Measurements from ENCODE around the gene PPP1R1B.

Gene PPP1R1B

DNA sequence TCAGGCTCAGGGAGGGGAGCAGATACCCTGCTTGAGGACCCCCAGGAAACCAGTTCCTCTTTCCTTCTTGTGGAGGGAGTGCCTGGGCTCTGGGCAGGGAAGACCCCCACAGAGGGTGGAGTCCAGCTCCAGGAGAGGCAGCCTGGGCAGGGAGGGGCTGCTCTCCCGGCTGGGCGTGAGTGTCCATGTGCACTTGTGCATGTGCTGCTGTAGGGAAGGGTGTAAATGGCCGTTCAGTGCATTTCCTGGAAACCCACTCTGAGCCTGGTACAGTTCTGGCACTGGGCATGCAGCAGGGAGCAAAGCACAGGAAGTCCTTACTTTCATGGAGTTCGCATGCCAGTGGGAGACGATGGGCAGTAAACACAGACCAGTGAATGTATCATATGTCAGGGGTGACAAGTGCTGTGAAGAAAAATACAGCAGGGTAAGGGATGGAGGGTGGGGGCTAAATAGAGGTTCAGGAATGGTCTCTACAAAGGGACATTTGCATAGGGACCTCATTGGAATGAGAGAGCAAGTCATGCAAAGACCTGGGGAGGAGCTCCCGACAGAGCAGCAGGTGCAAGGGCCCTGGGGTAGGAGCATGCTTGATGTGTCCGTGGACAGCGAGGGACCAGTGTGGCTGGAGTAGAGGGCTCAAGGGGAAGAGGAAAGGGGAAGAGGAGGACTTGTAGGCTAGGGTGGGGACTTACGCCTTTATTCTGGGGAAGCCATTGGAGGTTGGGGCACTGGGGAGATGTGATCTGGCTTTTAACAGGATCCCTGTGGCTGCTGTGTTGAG, 15.7 kb downstream of the PPP1R1B start:
- no peak overlapping the region for H3K4me3 ChIP-seq
- H3K27ac ChIP-seq = no peak overlapping the region

DNA sequence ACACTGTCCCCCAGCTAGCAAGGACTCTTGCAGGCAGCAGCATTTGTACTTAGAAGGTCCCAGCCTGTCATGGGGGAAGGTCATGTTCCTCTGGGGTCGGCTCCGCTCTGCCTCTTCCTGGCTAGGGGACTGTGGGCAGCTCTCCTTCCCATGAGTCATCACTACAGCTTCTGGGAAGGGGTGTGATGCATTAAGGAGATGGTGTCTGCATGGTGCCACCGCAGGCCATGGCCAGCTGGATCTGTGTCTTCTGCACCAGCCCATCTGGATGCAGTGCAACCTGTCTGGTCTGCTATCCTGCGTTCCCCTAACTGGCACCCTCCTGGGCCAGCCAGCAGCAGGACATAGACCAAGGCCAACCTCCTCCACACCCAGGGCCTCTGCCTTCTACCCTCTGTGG, 16.5 kb downstream of the PPP1R1B start:
- Histone ChIP-seq H3K4me3 (no peak overlapping the region), H3K27ac (no peak overlapping the region)

DNA sequence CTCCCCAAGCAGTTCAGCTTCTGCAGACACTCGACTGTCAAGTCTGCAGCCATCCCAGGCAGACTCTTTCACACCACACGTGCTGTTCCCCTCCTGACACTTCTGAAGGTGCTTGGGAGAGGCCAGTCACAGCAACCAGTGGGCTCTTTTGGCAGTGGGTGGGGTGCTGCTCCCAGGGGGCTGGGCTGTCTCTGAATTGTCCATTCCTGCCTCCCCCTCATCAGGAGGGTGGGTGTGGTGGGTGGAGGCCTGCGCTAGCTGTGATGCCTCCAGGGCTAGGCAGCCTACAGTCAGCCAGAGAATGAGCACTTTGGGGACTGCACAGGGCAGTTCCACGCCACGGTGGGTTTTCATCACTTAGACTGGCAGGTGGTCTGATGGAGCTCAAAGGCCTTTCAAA, 20.5 kb downstream of the PPP1R1B start:
- Histone ChIP-seq H3K27ac (no peak overlapping the region), H3K4me3 (no peak overlapping the region)

DNA sequence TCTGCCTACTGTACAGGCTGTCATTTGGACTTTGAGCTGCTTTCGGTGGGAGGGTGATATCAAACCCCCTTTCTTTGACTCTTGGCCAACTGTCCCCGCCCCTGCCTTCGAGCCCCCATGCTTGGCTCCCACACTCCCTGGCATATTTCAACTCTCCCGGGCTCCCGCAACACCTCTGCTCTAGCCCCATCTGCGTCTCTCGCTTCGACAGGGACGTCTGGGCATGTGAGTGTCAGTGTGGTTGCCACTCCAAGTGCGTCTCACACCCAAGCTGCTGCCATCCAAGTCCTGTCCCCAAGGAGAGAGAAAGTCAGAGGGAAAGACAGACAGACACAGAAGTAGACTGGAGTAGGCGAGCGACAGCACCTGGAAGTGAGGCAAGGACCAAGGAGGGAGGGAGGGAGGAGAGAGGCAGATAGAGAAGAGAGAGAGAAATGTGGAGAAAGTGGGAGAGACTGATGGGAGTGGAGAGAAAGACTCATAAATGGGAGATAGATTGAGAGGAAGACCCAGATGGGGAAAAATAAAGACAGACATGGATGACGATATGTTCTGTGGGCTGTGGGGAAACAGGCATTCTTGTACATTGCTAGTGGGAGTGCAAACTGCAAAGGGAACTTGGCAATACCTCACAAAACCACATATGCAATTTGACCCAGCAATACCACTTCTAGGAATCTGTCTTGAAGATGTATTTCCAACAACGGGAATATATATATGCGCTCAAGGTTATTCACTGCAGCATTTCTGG, 22.0 kb downstream of the PPP1R1B start:
- peak overlapping the region in 1 of 21 experiments; percentile 13 for H3K27ac ChIP-seq
- H3K4me3 ChIP-seq = no peak overlapping the region

DNA sequence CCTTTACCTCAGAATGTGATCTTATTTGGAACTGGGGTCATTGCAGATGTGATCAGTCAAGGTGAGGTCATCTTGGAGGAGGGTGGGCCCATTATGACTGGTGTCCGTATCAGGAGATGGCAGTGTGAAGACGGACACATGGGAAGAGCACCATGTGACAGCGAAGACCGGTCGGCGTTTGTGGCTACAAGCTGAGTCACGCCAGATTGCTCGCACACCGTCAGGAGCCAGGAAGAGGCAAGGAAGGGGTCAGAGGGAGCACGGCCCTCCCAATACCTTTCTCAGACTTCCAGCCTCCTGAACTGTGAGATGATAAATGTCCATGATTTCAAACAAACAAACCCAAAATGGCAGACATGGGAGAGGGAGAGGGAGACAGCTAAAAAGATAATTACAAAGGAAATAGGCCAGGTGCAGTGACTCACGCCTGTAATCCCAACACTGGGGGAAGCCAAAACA, 23.4 kb downstream of the PPP1R1B start:
- no peak overlapping the region for H3K27ac ChIP-seq

DNA sequence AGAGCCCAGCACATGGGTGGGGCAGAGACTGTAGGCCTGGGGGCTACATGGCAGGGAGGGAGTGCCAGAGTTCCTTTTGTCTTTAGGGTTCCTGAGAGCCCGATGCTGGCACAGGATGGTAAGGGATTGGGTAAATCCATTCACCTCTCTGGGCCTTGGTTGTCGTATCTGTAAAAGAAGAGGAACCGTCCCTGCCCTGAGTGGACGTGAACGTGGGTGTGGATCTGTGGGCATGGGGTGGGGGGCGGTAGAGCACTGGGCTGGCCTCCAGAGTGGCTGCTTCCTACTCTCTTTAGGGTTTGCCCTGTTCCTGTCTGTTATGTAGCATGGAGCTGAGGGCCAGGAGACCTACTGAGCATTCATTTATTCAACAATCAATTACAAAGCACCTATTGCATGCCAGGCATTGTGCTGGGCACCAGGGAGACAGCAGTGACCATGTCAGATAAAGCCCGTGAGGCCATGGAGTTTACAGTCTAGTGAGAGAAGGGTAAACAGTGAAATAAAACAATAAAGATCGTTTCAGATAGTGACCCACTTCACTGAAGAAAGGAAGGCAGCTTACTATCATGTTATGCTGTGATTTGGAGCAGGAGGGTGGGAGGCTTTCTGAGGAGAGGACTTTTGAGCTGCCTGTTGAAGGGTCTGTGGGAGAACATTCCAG, 25.3 kb downstream of the PPP1R1B start:
- no peak overlapping the region for H3K4me3 ChIP-seq
- H3K27ac ChIP-seq = peak overlapping the region in 4 of 21 experiments; percentile 3 to 34 (median 10)

More for the DNA sequence above, 23.4 kb downstream of the PPP1R1B start:
- no peak overlapping the region for H3K4me3 ChIP-seq

DNA sequence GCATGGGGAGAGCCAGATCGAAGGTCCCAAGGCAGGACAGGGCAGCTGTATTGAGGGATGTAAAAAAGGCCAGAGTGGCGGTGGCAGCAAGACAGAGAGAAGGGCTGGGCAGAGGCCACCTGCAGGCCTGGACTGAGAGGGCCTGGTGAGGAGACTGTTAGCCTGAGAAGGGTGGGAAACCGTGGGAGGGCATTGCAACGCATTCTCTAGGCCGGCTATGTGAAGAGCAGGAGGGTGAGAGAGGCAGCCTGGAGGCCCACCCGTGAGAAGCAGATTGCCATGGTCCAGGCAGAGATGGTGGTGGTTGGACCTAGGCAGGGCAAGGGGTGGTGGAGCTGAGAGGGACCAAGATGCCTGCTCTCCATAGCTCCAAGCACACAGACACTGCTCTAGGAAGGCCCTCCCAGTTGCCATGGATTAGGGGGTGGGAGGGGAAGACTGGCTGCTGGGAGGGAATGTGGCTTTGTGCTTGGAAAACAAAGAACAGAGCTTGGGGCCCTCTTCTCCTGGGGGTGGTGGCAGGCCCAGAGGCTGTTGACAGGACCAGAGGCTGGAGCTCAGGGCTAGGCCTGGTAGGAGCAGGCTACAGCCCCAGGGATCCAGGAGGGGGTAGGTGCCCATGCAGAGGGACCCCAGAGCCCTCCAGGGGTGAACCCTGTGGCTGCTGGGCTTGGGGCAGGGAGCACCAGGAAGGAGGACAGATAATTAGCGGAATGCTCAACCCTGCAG, 26.0 kb downstream of the PPP1R1B start:
- Histone ChIP-seq H3K4me3 (no peak overlapping the region), H3K27ac (peak overlapping the region in 2 of 21 experiments; percentile 8 to 12)

DNA sequence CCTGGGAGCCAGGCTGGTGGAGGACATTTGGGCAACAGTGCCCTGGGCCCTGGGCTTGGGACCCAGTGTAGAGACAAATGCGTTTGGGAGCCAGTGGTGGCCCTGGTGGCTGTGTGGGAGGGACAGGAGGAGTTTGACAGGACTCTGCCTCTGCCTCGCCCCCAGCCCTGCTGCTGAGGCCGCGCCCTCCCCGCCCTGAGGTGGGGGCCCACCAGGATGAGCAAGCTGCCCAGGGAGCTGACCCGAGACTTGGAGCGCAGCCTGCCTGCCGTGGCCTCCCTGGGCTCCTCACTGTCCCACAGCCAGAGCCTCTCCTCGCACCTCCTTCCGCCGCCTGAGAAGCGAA, 26.5 kb downstream of the PPP1R1B start:
- Histone ChIP-seq H3K27ac (peak overlapping the region in 1 of 21 experiments; percentile 12), H3K4me3 (no peak overlapping the region)

DNA sequence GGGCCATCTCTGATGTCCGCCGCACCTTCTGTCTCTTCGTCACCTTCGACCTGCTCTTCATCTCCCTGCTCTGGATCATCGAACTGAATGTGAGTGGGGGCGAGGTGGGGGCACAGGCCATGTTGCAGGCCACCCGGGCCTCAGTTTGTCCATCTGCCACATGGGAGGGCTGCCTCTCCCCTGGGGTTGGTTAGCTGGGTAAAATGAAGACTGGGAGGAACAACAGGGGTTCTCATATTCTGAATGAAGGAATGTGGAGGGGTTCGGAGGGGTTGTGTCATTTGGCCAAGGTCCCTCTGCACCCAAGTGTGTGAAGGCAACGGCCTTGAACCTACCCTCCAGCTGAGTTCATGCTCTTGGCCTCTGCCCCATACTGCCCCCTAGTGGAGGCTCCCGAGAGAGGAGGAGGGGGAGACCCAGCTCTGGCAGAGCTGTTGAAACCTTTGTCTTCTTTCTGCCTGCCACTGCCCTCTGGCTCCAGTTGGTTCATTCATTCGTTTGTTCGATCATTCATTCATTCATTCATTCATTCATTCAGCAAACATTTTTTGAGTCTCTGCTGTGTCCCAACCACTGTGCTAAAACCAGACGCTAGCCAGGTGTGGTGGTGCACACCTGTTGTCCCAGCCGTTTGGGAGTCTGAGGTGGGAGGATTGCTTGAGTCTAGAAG, 27.0 kb downstream of the PPP1R1B start:
- H3K4me3 ChIP-seq = no peak overlapping the region
- no peak overlapping the region for H3K27ac ChIP-seq

DNA sequence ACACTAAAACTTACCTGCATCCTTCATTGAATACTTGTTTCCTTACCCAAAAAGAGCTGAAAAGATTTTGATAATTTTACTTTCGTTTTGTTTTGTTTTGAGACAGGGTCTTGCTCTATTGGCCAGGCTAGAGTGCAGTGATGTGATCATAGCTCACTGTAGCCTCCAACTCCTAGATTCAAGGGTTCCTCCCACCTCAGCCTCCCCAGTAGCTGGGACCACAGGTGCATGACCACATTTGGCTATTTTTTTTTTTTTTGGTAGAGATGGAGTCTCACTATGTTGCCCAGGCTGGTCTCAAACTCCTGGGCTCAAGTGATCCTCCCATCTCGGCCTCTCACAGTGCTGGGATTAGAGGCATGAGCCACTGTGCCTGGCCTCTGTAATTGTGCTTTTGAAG, 28.4 kb downstream of the PPP1R1B start:
- Histone ChIP-seq H3K27ac (no peak overlapping the region), H3K4me3 (no peak overlapping the region)

DNA sequence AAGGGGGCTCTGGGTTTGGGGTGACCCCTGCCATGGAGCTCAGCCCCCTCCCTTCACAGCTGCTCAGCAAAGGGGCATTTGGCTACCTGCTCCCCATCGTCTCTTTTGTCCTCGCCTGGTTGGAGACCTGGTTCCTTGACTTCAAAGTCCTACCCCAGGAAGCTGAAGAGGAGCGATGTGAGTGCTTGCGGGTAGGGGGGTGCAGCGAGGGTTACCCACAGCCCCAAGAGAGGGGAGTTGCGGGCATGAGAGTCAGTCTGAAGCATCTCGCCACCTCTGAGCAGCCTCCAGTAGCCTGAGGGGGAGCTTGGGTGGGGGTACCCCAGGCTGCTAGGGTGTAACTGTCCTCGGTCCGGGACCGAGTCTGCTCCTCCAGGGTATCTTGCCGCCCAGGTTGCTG, 31.6 kb downstream of the PPP1R1B start:
- H3K27ac ChIP-seq = peak overlapping the region in 4 of 21 experiments; percentile 53 to 91 (median 76)
- no peak overlapping the region for H3K4me3 ChIP-seq

DNA sequence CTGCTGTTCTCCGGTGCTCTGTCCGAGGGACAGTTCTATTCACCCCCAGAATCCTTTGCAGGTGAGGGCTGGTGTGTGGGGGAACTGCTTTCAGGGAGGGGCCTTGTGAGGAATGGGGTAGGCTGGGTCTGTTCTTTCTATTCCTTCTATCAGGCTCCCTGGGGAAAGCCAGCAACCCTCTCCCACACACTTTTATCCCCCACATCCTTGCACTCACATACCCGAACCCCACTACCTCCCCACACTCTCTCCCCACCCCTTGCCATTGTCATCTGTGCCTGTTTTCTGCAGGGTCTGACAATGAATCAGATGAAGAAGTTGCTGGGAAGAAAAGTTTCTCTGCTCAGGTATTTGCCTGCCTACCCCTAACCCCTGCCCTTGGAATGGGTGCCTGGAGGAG, 32.0 kb downstream of the PPP1R1B start:
- no peak overlapping the region for H3K4me3 ChIP-seq
- peak overlapping the region in 11 of 21 experiments; percentile 9 to 91 (median 51) for H3K27ac ChIP-seq

DNA sequence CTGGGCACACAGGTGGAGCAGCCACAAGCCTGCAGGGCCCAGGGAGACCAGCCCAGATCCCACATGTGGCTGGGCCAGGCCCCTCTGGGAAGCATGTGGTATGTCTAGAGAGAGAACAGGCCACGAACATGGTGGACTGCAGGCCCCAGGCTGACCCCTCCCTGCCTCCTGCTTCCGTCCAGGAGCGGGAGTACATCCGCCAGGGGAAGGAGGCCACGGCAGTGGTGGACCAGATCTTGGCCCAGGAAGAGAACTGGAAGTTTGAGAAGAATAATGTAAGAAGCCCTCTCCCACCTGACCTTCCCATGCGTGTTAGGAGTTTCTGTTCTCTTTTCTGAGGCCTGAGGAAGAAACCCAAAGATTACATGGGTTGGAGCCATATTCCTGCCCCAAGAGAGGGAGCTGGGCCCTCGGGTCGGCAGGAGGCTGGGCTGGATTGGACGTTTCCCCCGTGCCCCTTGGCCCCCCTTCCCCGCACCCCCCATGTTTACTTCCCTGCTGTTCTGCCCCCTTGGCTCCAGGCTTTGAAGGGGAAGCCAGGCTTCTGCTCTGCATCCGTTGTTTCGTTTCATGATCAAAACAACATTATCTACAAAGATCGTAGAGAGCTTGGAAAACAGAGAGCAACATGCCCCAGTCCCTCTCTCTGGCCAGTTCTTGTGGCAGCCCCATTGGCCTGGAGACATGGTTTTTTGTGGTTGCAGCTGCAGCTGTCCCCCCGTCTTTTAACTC, 32.7 kb downstream of the PPP1R1B start:
- H3K4me3 ChIP-seq = no peak overlapping the region
- H3K27ac ChIP-seq = peak overlapping the region in 13 of 21 experiments; percentile 9 to 91 (median 51)

DNA sequence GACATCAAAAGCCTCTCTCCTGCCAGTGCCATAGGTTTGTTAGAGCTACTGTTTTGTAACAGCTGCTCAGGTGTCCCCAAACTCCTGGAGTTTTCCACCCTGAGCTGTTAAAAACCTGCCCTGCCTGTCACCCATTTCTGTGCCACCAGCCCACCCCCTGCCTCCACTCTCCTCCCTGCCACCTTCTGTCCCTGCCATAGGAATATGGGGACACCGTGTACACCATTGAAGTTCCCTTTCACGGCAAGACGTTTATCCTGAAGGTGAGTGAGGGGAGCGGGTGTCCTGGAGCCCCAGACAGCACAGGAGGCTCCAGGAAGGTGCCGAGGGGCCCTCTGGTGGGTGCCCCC, 33.2 kb downstream of the PPP1R1B start:
- no peak overlapping the region for H3K4me3 ChIP-seq
- H3K27ac ChIP-seq = peak overlapping the region in 11 of 21 experiments; percentile 19 to 91 (median 51)

DNA sequence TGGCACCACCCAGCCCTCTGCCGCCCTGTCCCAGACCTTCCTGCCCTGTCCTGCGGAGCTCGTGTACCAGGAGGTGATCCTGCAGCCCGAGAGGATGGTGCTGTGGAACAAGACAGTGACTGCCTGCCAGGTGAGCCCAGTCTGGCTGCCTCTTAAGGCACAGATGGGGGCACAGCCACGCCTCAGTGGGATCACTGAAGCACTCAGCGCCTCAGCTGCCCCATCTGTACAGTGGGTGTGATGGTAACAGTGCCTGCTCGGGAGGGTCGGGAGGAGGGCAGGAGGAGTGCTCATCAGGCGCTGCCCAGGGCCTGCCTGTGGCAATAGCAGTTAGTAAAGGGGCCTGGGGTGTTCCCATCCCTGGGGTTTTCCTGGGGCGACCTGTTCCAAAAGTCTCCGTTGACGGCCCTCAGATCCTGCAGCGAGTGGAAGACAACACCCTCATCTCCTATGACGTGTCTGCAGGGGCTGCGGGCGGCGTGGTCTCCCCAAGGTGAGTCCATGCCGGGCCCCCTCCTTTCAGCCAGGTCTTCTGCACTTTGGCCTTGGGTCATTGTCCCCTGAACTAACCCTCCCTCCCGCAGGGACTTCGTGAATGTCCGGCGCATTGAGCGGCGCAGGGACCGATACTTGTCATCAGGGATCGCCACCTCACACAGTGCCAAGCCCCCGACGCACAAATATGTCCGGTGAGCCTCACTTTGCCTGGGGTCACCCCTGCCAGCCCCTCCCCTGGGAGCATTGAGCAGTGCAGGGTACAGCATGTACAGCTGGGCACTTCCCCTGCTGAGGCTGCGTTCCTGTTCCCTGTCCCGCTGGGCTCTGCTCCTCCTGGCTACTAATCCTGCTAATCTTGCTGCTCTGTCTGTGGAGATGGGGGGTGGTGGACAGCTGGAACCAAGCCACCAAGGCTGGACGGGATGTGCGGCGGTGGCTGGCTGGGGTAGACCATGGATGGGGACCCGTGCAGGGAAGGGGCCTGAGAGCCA, 33.9 kb downstream of the PPP1R1B start:
- Histone ChIP-seq H3K4me3 (no peak overlapping the region), H3K27ac (peak overlapping the region in 10 of 21 experiments; percentile 19 to 91 (median 52))

DNA sequence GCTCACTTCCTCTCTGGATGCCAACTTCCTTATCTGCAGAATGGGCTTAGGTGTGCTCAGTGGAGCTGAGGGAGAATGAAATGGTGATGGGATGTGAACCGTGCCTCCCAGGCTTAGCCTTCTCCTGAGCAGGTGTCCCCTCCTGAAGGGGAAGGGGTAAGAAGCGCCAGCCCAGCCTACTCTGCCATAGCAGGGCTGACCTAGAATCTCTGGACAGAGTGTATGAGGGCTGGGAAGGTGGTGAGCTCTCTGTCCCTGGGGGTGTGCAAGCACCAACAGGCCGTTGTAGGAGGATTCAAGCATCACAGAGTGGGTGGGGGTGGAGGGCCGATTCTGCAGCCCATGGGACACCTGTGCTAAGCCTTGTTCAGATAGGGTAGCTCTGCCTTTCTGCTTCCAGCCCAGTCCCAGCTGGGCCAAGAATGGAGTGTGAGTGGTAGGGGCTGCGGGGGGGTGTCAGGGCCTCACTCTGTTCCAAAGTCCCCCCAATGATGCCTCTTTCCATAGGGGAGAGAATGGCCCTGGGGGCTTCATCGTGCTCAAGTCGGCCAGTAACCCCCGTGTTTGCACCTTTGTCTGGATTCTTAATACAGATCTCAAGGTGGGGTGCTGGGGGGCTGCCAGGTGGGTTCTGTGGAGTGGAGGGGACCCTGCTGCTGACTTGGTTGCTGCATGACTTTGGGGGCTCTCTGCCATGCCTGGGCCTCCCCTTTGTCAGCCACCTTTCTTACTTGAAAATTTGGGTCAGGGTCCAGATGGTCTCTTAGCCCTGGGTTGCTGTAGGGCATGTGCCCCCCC, 35.2 kb downstream of the PPP1R1B start:
- H3K27ac ChIP-seq = peak overlapping the region in 1 of 21 experiments; percentile 0
- H3K4me3 ChIP-seq = no peak overlapping the region

Measured in skin epidermis (tissue), 12 donors.